ENCODE data around the gene DHCR7. TPM values are rescaled to one million over a fixed set of nuclear protein-coding genes. Genes with fewer than 3 reads are reported as not detected.

The DHCR7 gene
- polyA plus RNA-seq, 1 donor from 2014 or later: 30.1 TPM

DNA sequence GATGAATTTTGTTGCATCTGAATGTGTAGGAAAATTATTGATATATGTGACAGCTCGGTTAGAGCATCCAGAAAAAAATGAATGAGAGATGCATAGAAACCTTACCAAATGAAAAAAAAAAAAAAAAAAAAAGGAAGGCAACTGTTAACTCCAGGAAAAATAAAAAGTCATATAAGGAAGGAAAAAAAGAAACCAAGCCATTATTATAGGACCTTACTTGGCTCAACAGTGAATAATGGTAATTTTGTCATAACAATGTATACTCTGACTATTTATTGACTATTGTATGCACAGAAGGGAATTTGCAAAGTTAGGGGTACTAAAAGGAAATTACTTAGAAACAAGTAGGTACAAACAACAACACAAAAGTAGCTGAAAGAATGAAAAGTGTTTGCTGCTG is 2.0 kb downstream of the DHCR7 start:
- Histone ChIP-seq H4K20me1 (ENCODE audit: insufficient read depth) (no peaks in the 10 kb centered on the region), H3K4me3 (ENCODE audit: low read length) (peak overlapping the region; percentile 71), H3K27me3 (ENCODE audit: insufficient read depth, low read depth, low read length) (no peaks in the 10 kb centered on the region), H3F3A (ENCODE audit: insufficient read depth, low read length, poor library complexity, severe bottlenecking) (no peaks in the 10 kb centered on the region), H3K9me2 (ENCODE audit: insufficient read depth, low read length) (no peaks in the 10 kb centered on the region), H3K27ac (ENCODE audit: low read length) (no peak overlapping the region), H3K9me3 (ENCODE audit: low read length) (no peaks in the 10 kb centered on the region), H2AFZ (ENCODE audit: low read depth, low read length) (no peak overlapping the region), H3K36me3 (ENCODE audit: insufficient read depth, low read length) (peaks cover 7% of the 10 kb centered on the region), H3K4me2 (ENCODE audit: low read length) (no peak overlapping the region), H3K9ac (ENCODE audit: low read length) (no peak overlapping the region), H3K79me2 (replicated peaks; ENCODE audit: insufficient read depth, low read length) (peaks cover 43% of the 10 kb centered on the region)
- no peak for TF ChIP-seq POLR2AphosphoS5 (IDR thresholded peaks at IDR 0.05)

DNA sequence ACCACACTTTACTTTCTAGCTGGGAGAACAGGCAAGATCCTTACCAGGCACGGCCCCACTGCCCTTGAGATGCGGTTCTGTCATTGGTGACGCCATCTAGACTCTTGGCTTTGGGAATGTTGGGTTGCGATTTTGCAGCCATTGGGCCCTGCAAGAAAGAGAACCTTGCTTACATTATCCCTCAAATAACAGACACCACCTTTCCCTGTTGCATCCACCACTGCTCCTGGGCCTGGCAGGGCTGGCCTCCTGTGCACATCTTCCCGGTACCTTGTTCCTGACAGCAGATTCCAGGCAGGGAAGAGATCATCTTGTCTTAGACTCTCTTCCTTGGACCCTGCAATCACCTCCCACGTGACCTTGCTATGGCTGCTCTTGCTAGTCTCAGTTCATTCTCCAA is 3.4 kb downstream of the DHCR7 start:
- Histone ChIP-seq H3K4me3 (ENCODE audit: low read length) (no peak overlapping the region), H3K4me2 (ENCODE audit: low read length) (no peak overlapping the region), H3K79me2 (replicated peaks; ENCODE audit: insufficient read depth, low read length) (peaks cover 34% of the 10 kb centered on the region), H3K9ac (ENCODE audit: low read length) (no peak overlapping the region), H3K9me2 (ENCODE audit: insufficient read depth, low read length) (no peaks in the 10 kb centered on the region), H4K20me1 (ENCODE audit: insufficient read depth) (no peaks in the 10 kb centered on the region), H3K27me3 (ENCODE audit: insufficient read depth, low read depth, low read length) (no peaks in the 10 kb centered on the region), H3F3A (ENCODE audit: insufficient read depth, low read length, poor library complexity, severe bottlenecking) (no peaks in the 10 kb centered on the region), H3K27ac (ENCODE audit: low read length) (no peak overlapping the region), H2AFZ (ENCODE audit: low read depth, low read length) (no peak overlapping the region), H3K9me3 (ENCODE audit: low read length) (no peaks in the 10 kb centered on the region), H3K36me3 (ENCODE audit: insufficient read depth, low read length) (peaks cover 12% of the 10 kb centered on the region)
- TF ChIP-seq RAD21 (conservative IDR thresholded peaks at IDR 0.05) (no peak), MXI1 (conservative IDR thresholded peaks at IDR 0.05; ENCODE audit: poor library complexity, severe bottlenecking) (no peak), SMC3 (conservative IDR thresholded peaks at IDR 0.05; ENCODE audit: poor library complexity) (no peak), EP300 (conservative IDR thresholded peaks at IDR 0.05; ENCODE audit: poor library complexity, severe bottlenecking) (no peak), EZH2 (IDR thresholded peaks at IDR 0.05; ENCODE audit: borderline replicate concordance, insufficient read depth, low read length, poor library complexity, severe bottlenecking) (no peak), POLR2AphosphoS5 (IDR thresholded peaks at IDR 0.05) (no peak), TAF1 (IDR thresholded peaks at IDR 0.05; ENCODE audit: low read depth) (no peak)
- TF ChIP-seq, protein P1, sequence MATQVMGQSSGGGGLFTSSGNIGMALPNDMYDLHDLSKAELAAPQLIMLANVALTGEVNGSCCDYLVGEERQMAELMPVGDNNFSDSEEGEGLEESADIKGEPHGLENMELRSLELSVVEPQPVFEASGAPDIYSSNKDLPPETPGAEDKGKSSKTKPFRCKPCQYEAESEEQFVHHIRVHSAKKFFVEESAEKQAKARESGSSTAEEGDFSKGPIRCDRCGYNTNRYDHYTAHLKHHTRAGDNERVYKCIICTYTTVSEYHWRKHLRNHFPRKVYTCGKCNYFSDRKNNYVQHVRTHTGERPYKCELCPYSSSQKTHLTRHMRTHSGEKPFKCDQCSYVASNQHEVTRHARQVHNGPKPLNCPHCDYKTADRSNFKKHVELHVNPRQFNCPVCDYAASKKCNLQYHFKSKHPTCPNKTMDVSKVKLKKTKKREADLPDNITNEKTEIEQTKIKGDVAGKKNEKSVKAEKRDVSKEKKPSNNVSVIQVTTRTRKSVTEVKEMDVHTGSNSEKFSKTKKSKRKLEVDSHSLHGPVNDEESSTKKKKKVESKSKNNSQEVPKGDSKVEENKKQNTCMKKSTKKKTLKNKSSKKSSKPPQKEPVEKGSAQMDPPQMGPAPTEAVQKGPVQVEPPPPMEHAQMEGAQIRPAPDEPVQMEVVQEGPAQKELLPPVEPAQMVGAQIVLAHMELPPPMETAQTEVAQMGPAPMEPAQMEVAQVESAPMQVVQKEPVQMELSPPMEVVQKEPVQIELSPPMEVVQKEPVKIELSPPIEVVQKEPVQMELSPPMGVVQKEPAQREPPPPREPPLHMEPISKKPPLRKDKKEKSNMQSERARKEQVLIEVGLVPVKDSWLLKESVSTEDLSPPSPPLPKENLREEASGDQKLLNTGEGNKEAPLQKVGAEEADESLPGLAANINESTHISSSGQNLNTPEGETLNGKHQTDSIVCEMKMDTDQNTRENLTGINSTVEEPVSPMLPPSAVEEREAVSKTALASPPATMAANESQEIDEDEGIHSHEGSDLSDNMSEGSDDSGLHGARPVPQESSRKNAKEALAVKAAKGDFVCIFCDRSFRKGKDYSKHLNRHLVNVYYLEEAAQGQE (IDR thresholded peaks at IDR 0.05; ENCODE audit: borderline replicate concordance): no peak
- TF ChIP-seq, protein P2, sequence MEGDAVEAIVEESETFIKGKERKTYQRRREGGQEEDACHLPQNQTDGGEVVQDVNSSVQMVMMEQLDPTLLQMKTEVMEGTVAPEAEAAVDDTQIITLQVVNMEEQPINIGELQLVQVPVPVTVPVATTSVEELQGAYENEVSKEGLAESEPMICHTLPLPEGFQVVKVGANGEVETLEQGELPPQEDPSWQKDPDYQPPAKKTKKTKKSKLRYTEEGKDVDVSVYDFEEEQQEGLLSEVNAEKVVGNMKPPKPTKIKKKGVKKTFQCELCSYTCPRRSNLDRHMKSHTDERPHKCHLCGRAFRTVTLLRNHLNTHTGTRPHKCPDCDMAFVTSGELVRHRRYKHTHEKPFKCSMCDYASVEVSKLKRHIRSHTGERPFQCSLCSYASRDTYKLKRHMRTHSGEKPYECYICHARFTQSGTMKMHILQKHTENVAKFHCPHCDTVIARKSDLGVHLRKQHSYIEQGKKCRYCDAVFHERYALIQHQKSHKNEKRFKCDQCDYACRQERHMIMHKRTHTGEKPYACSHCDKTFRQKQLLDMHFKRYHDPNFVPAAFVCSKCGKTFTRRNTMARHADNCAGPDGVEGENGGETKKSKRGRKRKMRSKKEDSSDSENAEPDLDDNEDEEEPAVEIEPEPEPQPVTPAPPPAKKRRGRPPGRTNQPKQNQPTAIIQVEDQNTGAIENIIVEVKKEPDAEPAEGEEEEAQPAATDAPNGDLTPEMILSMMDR (IDR thresholded peaks at IDR 0.05; ENCODE audit: poor library complexity, severe bottlenecking): no peak
